B cell (primary cell): ENCODE measurements around the gene CAMK2G. TPM values are rescaled to one million over a fixed set of nuclear protein-coding genes. Genes with fewer than 3 reads are reported as not detected.
A peak's percentile ranks its signal among the peaks of the same experiment; 100 is the strongest.

ENCODE experiments used
- ATAC-seq: fragments of 200-7000 bp; cut with Tn5 transposase; one replicate; pipeline ENCODE4 v1.10.0; 2021; ENCODE audit warnings: low read depth, mild to moderate bottlenecking, moderate number of reproducible peaks, moderate library complexity
- CTCF ChIA-PET: fragments of 350-600 bp; sonication (Branson Sonifier 250); formaldehyde crosslinking; loops from one replicate; lab custom pipeline; 2021; ENCODE audit warnings: antibody characterized with exemption, inconsistent platforms; lab: Charles Lee
- POLR2A ChIA-PET: fragments of 350-600 bp; sonication (Branson Sonifier 250); formaldehyde crosslinking; loops from one replicate; lab custom pipeline; 2021; ENCODE audit warnings: antibody characterized with exemption; lab: Charles Lee
- DNase-seq: peaks from one replicate; pipeline ENCODE4 v3.0.0; 2013
- H2AFZ ChIP-seq: 2 replicates; pipeline ENCODE4 v1.6.1; 2012; ENCODE audit warnings: mild to moderate bottlenecking, low read depth, low read length; ENCODE audit not compliant: insufficient read depth, poor library complexity, severe bottlenecking
- H3K27ac ChIP-seq, 2 donors: 1 replicate in 1 of 2; 2 replicates in 1 of 2; pipeline ENCODE4 v1.5.1; 2012 to 2013; ENCODE audit warnings: low read length in 2 of 2, mild to moderate bottlenecking in 2 of 2, moderate library complexity in 1 of 2
- H3K27me3 ChIP-seq, 4 experiments: fragments of 200-600 bp in 1 of 4; sonication (generic) in 1 of 4; replicated peaks in 1 of 4; 1 replicate in 2 of 4; 2 replicates in 2 of 4; pipeline versions ENCODE4 v1.6.1 to v1.7.0; 2013 to 2016; ENCODE audit warnings: low read length in 3 of 4, mild to moderate bottlenecking in 2 of 4, mixed read lengths in 1 of 4, moderate library complexity in 1 of 4; ENCODE audit not compliant: insufficient read depth in 4 of 4, control insufficient read depth in 3 of 4; ENCODE audit errors: control extremely low read depth in 1 of 4
- H3K36me3 ChIP-seq, 2 experiments: replicated peaks in 1 of 2; 1 replicate in 1 of 2; 2 replicates in 1 of 2; pipeline versions ENCODE4 v1.6.1 to v1.7.1; 2013; ENCODE audit warnings: low read length in 1 of 2; ENCODE audit not compliant: insufficient read depth in 2 of 2, control insufficient read depth in 1 of 2; ENCODE audit errors: control extremely low read depth in 1 of 2, extremely low read depth in 1 of 2
- H3K4me1 ChIP-seq, 2 donors: fragments of 200-600 bp in 1 of 2; sonication (generic) in 1 of 2; 1 replicate in 1 of 2; 2 replicates in 1 of 2; pipeline versions ENCODE4 v1.5.1 to v1.6.1; 2013 to 2017; ENCODE audit warnings: low read length in 2 of 2; ENCODE audit not compliant: control insufficient read depth in 2 of 2, insufficient read depth in 2 of 2
- H3K4me2 ChIP-seq: replicated peaks from 2 replicates; pipeline ENCODE3; 2012; ENCODE audit warnings: mild to moderate bottlenecking, low read depth, low read length; ENCODE audit not compliant: poor library complexity, severe bottlenecking
- H3K4me3 ChIP-seq, 5 experiments: fragments of 200-600 bp in 1 of 5; sonication (generic) in 1 of 5; 1 replicate in 3 of 5; 2 replicates in 2 of 5; pipeline versions ENCODE4 v1.5.1 to v1.7.0; 2011 to 2016; ENCODE audit warnings: low read length in 4 of 5, mild to moderate bottlenecking in 4 of 5, low read depth in 2 of 5, control low read depth in 1 of 5, moderate library complexity in 1 of 5; ENCODE audit not compliant: insufficient read depth in 1 of 5; ENCODE audit errors: control extremely low read depth in 1 of 5, extremely low read depth in 1 of 5
- H3K79me2 ChIP-seq: fragments of 200-600 bp; sonication (generic); one replicate; pipeline ENCODE4 v1.6.0; 2016; ENCODE audit warnings: low read length; ENCODE audit not compliant: control insufficient read depth, insufficient read depth
- H3K9ac ChIP-seq: fragments of 200-600 bp; sonication (generic); 2 replicates; pipeline ENCODE4 v1.6.1; 2017; ENCODE audit warnings: mild to moderate bottlenecking, low read length, moderate library complexity
- H3K9me3 ChIP-seq, 3 donors: one replicate each; pipeline versions ENCODE4 v1.6.1 to v1.7.1; 2013; ENCODE audit warnings: low read length in 2 of 3; ENCODE audit not compliant: control insufficient read depth in 2 of 3, insufficient read depth in 1 of 3; ENCODE audit errors: control extremely low read depth in 1 of 3
- H4K20me1 ChIP-seq: 2 replicates; pipeline ENCODE4 v1.6.0; 2012; ENCODE audit warnings: mild to moderate bottlenecking, low read length; ENCODE audit not compliant: insufficient read depth, control insufficient read depth, poor library complexity, severe bottlenecking
- H3K27ac Mint-ChIP-seq: one replicate; pipeline ENCODE4 v1.8.0; 2021; ENCODE audit warnings: mixed read lengths
- H3K27me3 Mint-ChIP-seq: one replicate; pipeline ENCODE4 v1.8.0; 2021; ENCODE audit warnings: mixed read lengths
- H3K4me1 Mint-ChIP-seq: one replicate; pipeline ENCODE4 v1.8.0; 2021; ENCODE audit warnings: mixed read lengths
- H3K4me3 Mint-ChIP-seq: one replicate; pipeline ENCODE4 v1.8.0; 2021; ENCODE audit warnings: mixed read lengths
- H3K9me3 Mint-ChIP-seq: one replicate; pipeline ENCODE4 v1.8.0; 2022; ENCODE audit warnings: mixed read lengths; ENCODE audit not compliant: insufficient read depth
- EZH2 ChIP-seq: IDR thresholded peaks from 2 replicates; pipeline ENCODE4 v1.6.1; 2012; ENCODE audit warnings: borderline replicate concordance, low read depth, mild to moderate bottlenecking, moderate library complexity, low read length; ENCODE audit not compliant: insufficient read depth, poor library complexity, severe bottlenecking
- WGBS: methylation state at CpG from one replicate; pipeline ENCODE4 v1.1.5; 2013; ENCODE audit warnings: missing lambda C conversion rate; ENCODE audit not compliant: insufficient coverage; 5-methylcytosine and 5-hydroxymethylcytosine counted together
- intact Hi-C: fragments of 100-400 bp; cut with micrococcal nuclease; formaldehyde crosslinking; loops from one replicate; pipeline ENCODE4 v1.10.0; 2022
- polyA plus RNA-seq: library from polyadenylated mRNA; depleted of rRNA; stranded (reverse); fragments of >200 nt; gene quantifications from 2 replicates; pipeline ENCODE4 v1.2.3, GENCODE V29; 2012
- total RNA-seq, 2 donors: library from RNA; stranded (reverse); fragments of 120-200 nt in 1 of 2; gene quantifications; 1 replicate in 1 of 2; 2 replicates in 1 of 2; pipeline versions ENCODE4 v1.2.3 to v1.2.4, GENCODE V29; 2013 to 2022
- TF ChIP-seq, protein P1 (sequence below): fragments of 200-600 bp; IDR thresholded peaks from one replicate; pipeline ENCODE4 v1.8.0; 2022; ENCODE audit warnings: antibody characterized with exemption, mild to moderate bottlenecking

The CAMK2G gene
- total and polyA plus RNA-seq, 2 donors (not counting 1 experiment from before 2014, with no cell fraction given): 42.7 to 48.7 TPM

- WGBS: 47% methylated on average over 7 of the region's 7 CpGs
- ChIA-PET CTCF (interaction anchor here (0.9 to 16.5 kb wide), 15 partner anchors 9 to 345 kb away, joined by 3 to 498 read pairs (median 7); no protein-coding TSS in a partner anchor), POLR2A (no interaction called here)
- Histone ChIP-seq H3K27ac (no peak overlapping the region), H3K27me3 (peaks cover 0 to under 1% (median 0%) of the 10 kb centered on the region in 4 experiments), H3K36me3 (no peaks in the 10 kb centered on the region), H3K9ac (no peak overlapping the region), H3K9me3 (no peaks in the 10 kb centered on the region), H4K20me1 (no peaks in the 10 kb centered on the region), H3K4me2 (no peak overlapping the region), H3K79me2 (no peaks in the 10 kb centered on the region), H3K4me3 (no peak overlapping the region), H2AFZ (peak overlapping the region; percentile 44), H3K4me1 (peaks cover 4 to 19% of the 10 kb centered on the region in 2 donors)
- TF ChIP-seq, protein P1, sequence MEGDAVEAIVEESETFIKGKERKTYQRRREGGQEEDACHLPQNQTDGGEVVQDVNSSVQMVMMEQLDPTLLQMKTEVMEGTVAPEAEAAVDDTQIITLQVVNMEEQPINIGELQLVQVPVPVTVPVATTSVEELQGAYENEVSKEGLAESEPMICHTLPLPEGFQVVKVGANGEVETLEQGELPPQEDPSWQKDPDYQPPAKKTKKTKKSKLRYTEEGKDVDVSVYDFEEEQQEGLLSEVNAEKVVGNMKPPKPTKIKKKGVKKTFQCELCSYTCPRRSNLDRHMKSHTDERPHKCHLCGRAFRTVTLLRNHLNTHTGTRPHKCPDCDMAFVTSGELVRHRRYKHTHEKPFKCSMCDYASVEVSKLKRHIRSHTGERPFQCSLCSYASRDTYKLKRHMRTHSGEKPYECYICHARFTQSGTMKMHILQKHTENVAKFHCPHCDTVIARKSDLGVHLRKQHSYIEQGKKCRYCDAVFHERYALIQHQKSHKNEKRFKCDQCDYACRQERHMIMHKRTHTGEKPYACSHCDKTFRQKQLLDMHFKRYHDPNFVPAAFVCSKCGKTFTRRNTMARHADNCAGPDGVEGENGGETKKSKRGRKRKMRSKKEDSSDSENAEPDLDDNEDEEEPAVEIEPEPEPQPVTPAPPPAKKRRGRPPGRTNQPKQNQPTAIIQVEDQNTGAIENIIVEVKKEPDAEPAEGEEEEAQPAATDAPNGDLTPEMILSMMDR: no peak
- no peak for TF ChIP-seq EZH2
- Mint-ChIP-seq H3K27ac (no peak overlapping the region), H3K9me3 (no peaks in the 10 kb centered on the region), H3K27me3 (no peaks in the 10 kb centered on the region), H3K4me3 (no peak overlapping the region), H3K4me1 (peaks cover 9% of the 10 kb centered on the region)
- ATAC-seq: peak; percentile 44
- peak; percentile 66 for DNase-seq
- intact Hi-C loops: loop anchor here (5.0 kb wide), 1 partner anchor 108 kb away; the partner anchor contains the start of gene VCL
Observed at GRCh38 chr10:73889014-73889413, 14.7 kb upstream of the CAMK2G start.

- Histone ChIP-seq H3K4me2 (no peak overlapping the region), H3K4me1 (peaks cover 4 to 19% of the 10 kb centered on the region in 2 donors), H3K27me3 (no peaks in the 10 kb centered on the region), H4K20me1 (no peaks in the 10 kb centered on the region), H3K27ac (no peak overlapping the region), H2AFZ (peak overlapping the region; percentile 44), H3K36me3 (no peaks in the 10 kb centered on the region), H3K9me3 (no peaks in the 10 kb centered on the region), H3K79me2 (no peaks in the 10 kb centered on the region), H3K9ac (no peak overlapping the region), H3K4me3 (no peak overlapping the region)
- TF ChIP-seq EZH2: no peak
- TF ChIP-seq, protein P1: no peak
- H3K4me3 Mint-ChIP-seq: no peak overlapping the region
- no peaks in the 10 kb centered on the region for H3K27me3 Mint-ChIP-seq
- ChIA-PET CTCF (interaction anchor here (0.6 to 16.5 kb wide), 20 partner anchors 9 to 1341 kb away, joined by 3 to 498 read pairs (median 6); no protein-coding TSS in a partner anchor), POLR2A (interaction anchor here (0.7 kb wide), 1 partner anchor 69 kb away, joined by 4 read pairs; no protein-coding TSS in a partner anchor)
- intact Hi-C loops: loop anchor here (5.0 kb wide), 1 partner anchor 109 kb away; the partner anchor contains the start of gene VCL
- H3K9me3 Mint-ChIP-seq: no peaks in the 10 kb centered on the region
- ATAC-seq (no peak), DNase-seq (no peak)
- H3K4me1 Mint-ChIP-seq: peaks cover 9% of the 10 kb centered on the region
- H3K27ac Mint-ChIP-seq: peak overlapping the region; percentile 16
- WGBS: 97% methylated on average over 5 of the region's 5 CpGs
Observed at GRCh38 chr10:73888514-73888913, 14.2 kb upstream of the CAMK2G start.
